GM18505 (cell line): Measurements from ENCODE around the gene WDR93.

ENCODE experiments used
- ATAC-seq: cut with Tn5 transposase; IDR thresholded peaks from one replicate; pipeline ENCODE4 v1.9.1; 2021; ENCODE audit not compliant: unreplicated experiment
- POLR2A ChIP-seq: IDR thresholded peaks from 4 replicates; pipeline ENCODE4 v1.6.1; 2011; ENCODE audit warnings: borderline replicate concordance; ENCODE audit not compliant: insufficient read depth, insufficient read length; ENCODE audit errors: extremely low read depth

WDR93 gene

GRCh38 chr15:89750560-89751542 lies 60.2 kb downstream of the WDR93 start, which contains the start of gene MESP1:
MESP1 (minus strand) TSS chr15:89751249; CDS start chr15:89751231, 18 bp downstream.
- ATAC-seq, result peak; percentile 86
- TF ChIP-seq POLR2A, result peak; percentile 62

- no peak for TF ChIP-seq POLR2A
- no peak for ATAC-seq
Observed at GRCh38 chr15:89751748-89752147, 61.1 kb downstream of the WDR93 start.

GRCh38 chr15:89753855-89754254 lies 63.2 kb downstream of the WDR93 start:
- ATAC-seq, result no peak
- no peak for TF ChIP-seq POLR2A

- no peak for ATAC-seq
- no peak for TF ChIP-seq POLR2A
Observed at GRCh38 chr15:89754361-89755154, 63.9 kb downstream of the WDR93 start.

DNA sequence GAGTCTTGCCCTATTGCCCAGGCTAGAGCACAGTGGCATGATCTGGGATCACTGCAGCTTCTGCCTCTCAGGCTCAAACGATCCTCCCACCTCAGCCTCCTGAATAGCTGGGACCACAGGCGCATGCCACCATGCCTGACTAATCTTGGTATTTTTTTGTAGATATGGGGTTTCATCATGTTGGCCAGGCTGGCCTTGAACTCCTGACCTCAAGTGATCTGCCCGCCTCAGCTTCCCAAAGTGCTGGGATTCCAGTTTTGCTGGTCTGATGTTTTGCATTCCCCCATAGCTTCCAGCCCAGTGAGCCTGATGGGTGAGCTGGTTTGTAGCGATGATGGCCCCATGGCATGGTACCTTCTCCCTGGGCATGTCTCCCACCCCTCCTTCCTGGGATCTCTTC lies 65.1 kb downstream of the WDR93 start:
- no peak for ATAC-seq
- no peak for TF ChIP-seq POLR2A

GRCh38 chr15:89756897-89757296 lies 66.3 kb downstream of the WDR93 start:
- no peak for ATAC-seq
- TF ChIP-seq POLR2A, result no peak

GRCh38 chr15:89758283-89758682 lies 67.7 kb downstream of the WDR93 start:
- ATAC-seq, result no peak
- no peak for TF ChIP-seq POLR2A

DNA sequence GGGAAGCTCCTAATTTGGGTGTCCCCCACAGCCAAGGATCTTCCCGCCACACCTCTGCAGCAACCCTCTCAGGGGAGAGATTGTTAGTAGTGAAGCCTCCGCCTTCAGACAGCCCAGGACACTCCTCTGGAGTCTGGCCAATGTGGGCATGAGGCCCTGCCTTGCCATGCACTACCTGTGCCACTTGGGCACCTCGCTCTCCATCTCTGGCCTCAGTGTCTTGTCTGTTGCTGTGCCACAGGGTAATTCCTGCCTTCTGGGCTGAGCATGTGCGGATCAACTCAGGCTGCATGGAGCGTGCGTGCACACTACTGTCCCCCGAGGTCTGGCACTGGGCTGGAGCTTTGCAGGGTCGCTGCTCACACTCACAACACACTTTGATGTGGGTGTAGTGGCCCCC lies 68.4 kb downstream of the WDR93 start:
- no peak for TF ChIP-seq POLR2A

GRCh38 chr15:89759835-89760234 lies 69.2 kb downstream of the WDR93 start:
- TF ChIP-seq POLR2A, result no peak
- no peak for ATAC-seq

More for the DNA sequence above, 68.4 kb downstream of the WDR93 start:
- ATAC-seq, result no peak

- ATAC-seq, result peak; percentile 73
- TF ChIP-seq POLR2A, result no peak
Observed at GRCh38 chr15:89760303-89761008, 69.8 kb downstream of the WDR93 start.

DNA sequence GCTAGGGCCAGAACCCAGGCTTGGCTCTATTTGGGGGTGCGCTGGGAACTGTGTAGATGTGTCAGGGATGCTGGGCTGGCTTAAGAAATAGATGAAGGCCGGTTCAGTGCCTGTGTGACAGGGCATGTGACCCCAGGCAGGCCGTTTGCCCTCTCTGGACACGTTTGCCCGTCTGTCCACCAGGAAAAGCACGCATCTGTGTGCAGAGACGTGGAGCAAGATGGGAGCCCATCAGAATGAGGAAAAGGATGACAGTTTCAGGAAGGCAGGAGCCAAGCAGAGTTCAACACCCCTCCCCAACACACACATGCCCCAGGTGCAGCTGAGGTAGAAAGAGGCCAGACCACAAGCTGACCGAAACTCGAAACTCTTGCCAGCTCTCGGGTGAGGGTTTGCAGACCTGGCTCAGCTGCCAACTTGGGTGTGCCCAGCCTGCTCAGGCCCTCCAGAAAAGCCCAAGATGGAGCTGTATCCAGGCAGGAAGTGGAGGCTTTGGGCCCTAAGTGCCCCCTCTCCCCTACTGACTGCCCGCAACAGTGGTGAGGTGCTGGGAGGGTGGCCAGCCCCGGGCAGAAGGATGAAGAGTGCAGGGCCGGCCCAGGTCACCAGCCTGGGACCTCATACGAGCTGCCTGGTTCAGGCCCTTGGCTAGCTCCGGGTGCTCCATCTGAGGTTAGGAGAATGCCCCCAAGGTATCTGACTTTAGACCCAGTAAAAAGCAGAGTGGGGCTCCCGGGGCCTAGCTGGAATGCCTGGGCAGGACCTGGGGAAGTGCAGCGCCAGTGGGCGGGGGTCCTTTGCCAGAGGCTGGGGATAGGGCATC lies 70.6 kb downstream of the WDR93 start:
- ATAC-seq, result no peak
- no peak for TF ChIP-seq POLR2A

DNA sequence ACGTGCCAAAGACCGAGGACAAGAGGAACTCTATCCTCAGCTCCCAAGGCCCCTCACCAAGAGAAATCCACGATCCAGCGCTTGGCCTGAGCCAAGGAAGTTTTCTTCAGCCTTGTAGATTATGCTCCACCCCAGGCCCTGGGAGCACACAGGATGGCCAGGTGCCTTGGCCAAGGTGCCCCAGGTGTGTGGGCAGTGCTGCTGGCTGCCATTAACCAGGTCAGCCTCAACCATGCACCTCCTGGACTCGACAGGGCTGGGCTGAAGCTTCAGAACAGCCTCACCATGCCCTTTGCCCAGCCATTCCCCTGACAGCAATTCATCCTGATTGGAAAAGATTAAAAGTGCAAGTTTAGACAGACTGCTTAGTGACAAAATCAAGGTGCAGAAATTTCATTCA lies 71.3 kb downstream of the WDR93 start:
- no peak for TF ChIP-seq POLR2A
- ATAC-seq, result no peak
